GM19240 (cell line): ENCODE results near the gene EEF1E1.
A peak's percentile ranks its signal among the peaks of the same experiment; 100 is the strongest.

Experiments
- DNase-seq: peaks from one replicate; pipeline ENCODE4 v3.0.0; 2011; ENCODE audit warnings: low spot score; ENCODE audit not compliant: insufficient read length

EEF1E1 gene

GRCh38 chr6:8102122-8102958, at the start of gene EEF1E1:
Gene EEF1E1, minus strand, starts transcription at chr6:8102548. Its CDS starts 27 bp downstream, at chr6:8102521.
- peak; percentile 87 for DNase-seq

- no peak for DNase-seq
Observed at GRCh38 chr6:8149350-8149749, 47.0 kb upstream of the EEF1E1 start.

- DNase-seq, result no peak
Observed at GRCh38 chr6:8143945-8144344, 41.6 kb upstream of the EEF1E1 start.

- DNase-seq, result no peak
Observed at GRCh38 chr6:8139451-8139850, 37.1 kb upstream of the EEF1E1 start.

- DNase-seq, result no peak
Observed at GRCh38 chr6:8137529-8137939, 35.2 kb upstream of the EEF1E1 start.

GRCh38 chr6:8135276-8135675, 32.9 kb upstream of the EEF1E1 start:
- no peak for DNase-seq

- no peak for DNase-seq
Observed at GRCh38 chr6:8132130-8132529, 29.8 kb upstream of the EEF1E1 start.

- no peak for DNase-seq
Observed at GRCh38 chr6:8131265-8131897, 29.0 kb upstream of the EEF1E1 start.

- DNase-seq, result no peak
Observed at GRCh38 chr6:8130399-8130798, 28.1 kb upstream of the EEF1E1 start.

GRCh38 chr6:8123236-8123635, 20.9 kb upstream of the EEF1E1 start:
- no peak for DNase-seq

- DNase-seq, result no peak
Observed at GRCh38 chr6:8114956-8115355, 12.6 kb upstream of the EEF1E1 start.

GRCh38 chr6:8113131-8113654, 10.8 kb upstream of the EEF1E1 start:
- no peak for DNase-seq

- DNase-seq, result no peak
Observed at GRCh38 chr6:8110725-8111124, 8.4 kb upstream of the EEF1E1 start.

- peak; percentile 30 for DNase-seq
Observed at GRCh38 chr6:8110117-8110721, 7.9 kb upstream of the EEF1E1 start.

GRCh38 chr6:8108759-8109539, 6.6 kb upstream of the EEF1E1 start:
- DNase-seq, result no peak

GRCh38 chr6:8108031-8108660, 5.8 kb upstream of the EEF1E1 start:
- DNase-seq, result no peak

GRCh38 chr6:8105791-8106190, 3.4 kb upstream of the EEF1E1 start:
- no peak for DNase-seq

- DNase-seq, result no peak
Observed at GRCh38 chr6:8103726-8104125, 1.4 kb upstream of the EEF1E1 start.

GRCh38 chr6:8100159-8100854, 2.0 kb downstream of the EEF1E1 start:
- no peak for DNase-seq

GRCh38 chr6:8090650-8091049, 11.7 kb downstream of the EEF1E1 start:
- no peak for DNase-seq
